Lower lobe of right lung (tissue), 2 donors: Measurements from ENCODE around the gene SLC30A9. TPM values are rescaled to one million over a fixed set of nuclear protein-coding genes. Genes with fewer than 3 reads are reported as not detected.

Experiments
- ATAC-seq, 2 donors: fragments of 200-7000 bp; cut with Tn5 transposase; one replicate each; pipeline ENCODE4 v1.9.1; 2020 to 2022; ENCODE audit warnings: mild to moderate bottlenecking in 2 of 2, moderate library complexity in 2 of 2
- DNase-seq: peaks from one replicate; pipeline ENCODE4 v3.0.0-alpha.2; 2020
- H3K27ac ChIP-seq: fragments of 200-600 bp; one replicate; pipeline ENCODE4 v1.8.0; 2022
- H3K27me3 ChIP-seq: fragments of 200-600 bp; one replicate; pipeline ENCODE4 v1.8.0; 2022; ENCODE audit warnings: low read depth
- H3K36me3 ChIP-seq: fragments of 200-600 bp; one replicate; pipeline ENCODE4 v1.8.0; 2022; ENCODE audit warnings: mild to moderate bottlenecking
- H3K4me1 ChIP-seq: fragments of 200-600 bp; one replicate; pipeline ENCODE4 v1.8.0; 2022
- H3K4me3 ChIP-seq: fragments of 200-600 bp; one replicate; pipeline ENCODE4 v1.8.0; 2022; ENCODE audit warnings: mild to moderate bottlenecking
- H3K9me3 ChIP-seq: fragments of 200-600 bp; one replicate; pipeline ENCODE4 v1.8.0; 2022
- CTCF ChIP-seq: fragments of 200-600 bp; IDR thresholded peaks from one replicate; pipeline ENCODE4 v1.8.0; 2022; ENCODE audit warnings: antibody characterized with exemption, mild to moderate bottlenecking
- intact Hi-C: fragments of 100-400 bp; cut with DNase I; formaldehyde crosslinking; loops from one replicate; pipeline ENCODE4 v1.11.0; 2022
- total RNA-seq: library from RNA; stranded (reverse); fragmentation: NEBNext Ultra II Directional; extraction: Animal tissue kit (Norgen Biotek cat#: 25700); gene quantifications from one replicate; pipeline ENCODE4 v1.2.1, GENCODE V29; 2021
- donor health status: DM: no; HTN: yes; CAD: no; lungs with severe emphysema.

The SLC30A9 gene
- total RNA-seq, 1 donor from 2014 or later: 37.7 TPM

GRCh38 chr4:42050516-42051249 is 60.4 kb downstream of the SLC30A9 start:
- TF ChIP-seq CTCF: no peak

GRCh38 chr4:42066402-42066801 is 76.1 kb downstream of the SLC30A9 start:
- DNase-seq (no peak), ATAC-seq (peak in 1 of 2 donors; percentile 68)
- no peaks in the 10 kb centered on the region for H3K4me1 ChIP-seq
- peaks cover 54% of the 10 kb centered on the region for H3K36me3 ChIP-seq
- H3K9me3 ChIP-seq: no peaks in the 10 kb centered on the region
- intact Hi-C loops: no loop called here
- no peak overlapping the region for H3K27ac ChIP-seq
- no peak overlapping the region for H3K4me3 ChIP-seq
- TF ChIP-seq CTCF: no peak
- no peaks in the 10 kb centered on the region for H3K27me3 ChIP-seq

More at GRCh38 chr4:42050516-42051249, 60.4 kb downstream of the SLC30A9 start:
- Histone ChIP-seq H3K9me3 (no peaks in the 10 kb centered on the region), H3K27ac (no peak overlapping the region), H3K4me1 (no peaks in the 10 kb centered on the region), H3K4me3 (no peak overlapping the region), H3K36me3 (peaks cover 37% of the 10 kb centered on the region), H3K27me3 (no peaks in the 10 kb centered on the region)
- intact Hi-C loops: no loop called here
- no peak for ATAC-seq
- no peak for DNase-seq

- DNase-seq (no peak), ATAC-seq (peak in 1 of 2 donors; percentile 57)
- H3K36me3 ChIP-seq: peaks cover 58% of the 10 kb centered on the region
- no peak for TF ChIP-seq CTCF
- H3K4me3 ChIP-seq: no peak overlapping the region
- no peaks in the 10 kb centered on the region for H3K9me3 ChIP-seq
- H3K27ac ChIP-seq: no peak overlapping the region
- H3K4me1 ChIP-seq: no peaks in the 10 kb centered on the region
- H3K27me3 ChIP-seq: no peaks in the 10 kb centered on the region
- intact Hi-C loops: no loop called here
Measured at GRCh38 chr4:42067264-42067663, 76.9 kb downstream of the SLC30A9 start.

GRCh38 chr4:42070463-42070862 is 80.1 kb downstream of the SLC30A9 start:
- Histone ChIP-seq H3K27ac (no peak overlapping the region), H3K4me1 (no peaks in the 10 kb centered on the region), H3K36me3 (peaks cover 55% of the 10 kb centered on the region), H3K27me3 (no peaks in the 10 kb centered on the region), H3K4me3 (no peak overlapping the region), H3K9me3 (no peaks in the 10 kb centered on the region)
- ATAC-seq (no peak), DNase-seq (no peak)
- intact Hi-C loops: no loop called here
- no peak for TF ChIP-seq CTCF

- Histone ChIP-seq H3K27ac (no peak overlapping the region), H3K27me3 (no peaks in the 10 kb centered on the region), H3K9me3 (no peaks in the 10 kb centered on the region), H3K36me3 (peaks cover 71% of the 10 kb centered on the region), H3K4me3 (no peak overlapping the region), H3K4me1 (no peaks in the 10 kb centered on the region)
- intact Hi-C loops: no loop called here
- ATAC-seq (no peak), DNase-seq (no peak)
- TF ChIP-seq CTCF: no peak
Measured at GRCh38 chr4:42074294-42074693, 84.0 kb downstream of the SLC30A9 start.
